K562 (cell line): Measurements from ENCODE around the gene RUVBL2. TPM values are rescaled to one million over a fixed set of nuclear protein-coding genes. Genes with fewer than 3 reads are reported as not detected.

Experiments
- BHLHE40 ChIP-seq: IDR thresholded peaks from 2 replicates; pipeline ENCODE4 v1.6.1; 2011; ENCODE audit warnings: low read length, improper control_type of control experiment
- CBX3 ChIP-seq, 2 experiments: IDR thresholded peaks; 1 replicate in 1 of 2; 2 replicates in 1 of 2; pipeline ENCODE4 v1.6.1; 2012; ENCODE audit warnings: inconsistent platforms in 2 of 2, low read length in 2 of 2, borderline replicate concordance in 1 of 2, control low read depth in 1 of 2
- CBX5 ChIP-seq: IDR thresholded peaks from 2 replicates; pipeline ENCODE4 v1.6.1; 2014; ENCODE audit warnings: low read depth, borderline replicate concordance
- FOXJ3 ChIP-seq: sonication (generic); formaldehyde crosslinking; IDR thresholded peaks from 2 replicates; pipeline ENCODE4 v1.4.0; 2020; ENCODE audit warnings: mild to moderate bottlenecking, missing genetic modification reagents
- HLTF ChIP-seq: fragments of 450-650 bp; IDR thresholded peaks from 2 replicates; pipeline ENCODE4 v1.6.1; 2016
- HMGN3 ChIP-seq: IDR thresholded peaks from 2 replicates; pipeline ENCODE4 v1.6.1; 2011; ENCODE audit warnings: borderline replicate concordance, low read depth, mild to moderate bottlenecking, mixed read lengths, low read length; ENCODE audit not compliant: insufficient read length; ENCODE audit errors: extremely low read depth
- L3MBTL2 ChIP-seq: fragments of 450-650 bp; IDR thresholded peaks from 2 replicates; pipeline ENCODE4 v1.6.1; 2016; ENCODE audit warnings: mild to moderate bottlenecking, moderate library complexity
- LCOR ChIP-seq: sonication (generic); formaldehyde crosslinking; IDR thresholded peaks from 2 replicates; pipeline ENCODE4 v1.8.0; 2022; ENCODE audit warnings: mild to moderate bottlenecking, missing genetic modification reagents
- NRF1 ChIP-seq, 2 experiments: fragments of 450-650 bp; IDR thresholded peaks in 1 of 2; conservative IDR thresholded peaks in 1 of 2; 2 replicates each; pipeline ENCODE4 v1.6.1; 2014; ENCODE audit warnings: mild to moderate bottlenecking in 2 of 2
- NUFIP1 ChIP-seq: fragments of 450-650 bp; IDR thresholded peaks from 2 replicates; pipeline ENCODE4 v1.6.1; 2018; ENCODE audit not compliant: partially characterized antibody
- RAD21 ChIP-seq, 2 experiments: fragments of 250-450 bp in 1 of 2; fragments of 450-650 bp in 1 of 2; sonication (Bioruptor Pico) in 1 of 2; formaldehyde crosslinking in 1 of 2; IDR thresholded peaks in 1 of 2; conservative IDR thresholded peaks in 1 of 2; 2 replicates each; pipeline versions ENCODE4 v1.4.0 to v1.8.0; 2020 to 2022; ENCODE audit warnings: mild to moderate bottlenecking in 2 of 2, moderate library complexity in 1 of 2
- RBM15 ChIP-seq: fragments of 200-400 bp; formaldehyde crosslinking; IDR thresholded peaks from 2 replicates; pipeline ENCODE4 v1.6.1; 2018; ENCODE audit warnings: mild to moderate bottlenecking, low read length, moderate library complexity; ENCODE audit not compliant: insufficient read depth
- RCOR1 ChIP-seq, 2 experiments: IDR thresholded peaks; 2 replicates each; pipeline ENCODE4 v1.6.1; 2012; ENCODE audit warnings: low read depth in 2 of 2, low read length in 2 of 2, borderline replicate concordance in 1 of 2, improper control_type of control experiment in 1 of 2
- SIN3B ChIP-seq: fragments of 450-650 bp; IDR thresholded peaks from 2 replicates; pipeline ENCODE4 v1.6.1; 2017; ENCODE audit warnings: low read depth, mild to moderate bottlenecking, moderate library complexity
- TAF1 ChIP-seq: IDR thresholded peaks from 2 replicates; pipeline ENCODE4 v1.6.1; 2011; ENCODE audit warnings: mild to moderate bottlenecking, low read length, moderate library complexity; ENCODE audit not compliant: insufficient read depth, control insufficient read depth, severe bottlenecking; ENCODE audit errors: extremely low read depth
- ZBTB34 ChIP-seq: fragments of 250-450 bp; sonication (Bioruptor Pico); IDR thresholded peaks from 2 replicates; pipeline ENCODE4 v1.8.0; 2021; ENCODE audit warnings: mild to moderate bottlenecking, moderate library complexity
- ZFX ChIP-seq: sonication (generic); formaldehyde crosslinking; IDR thresholded peaks from 2 replicates; pipeline ENCODE4 v1.8.0; 2022; ENCODE audit warnings: mild to moderate bottlenecking, missing genetic modification reagents, moderate library complexity
- ZKSCAN1 ChIP-seq: fragments of 150-350 bp; IDR thresholded peaks from 2 replicates; pipeline ENCODE4 v1.6.1; 2016; ENCODE audit warnings: low read depth, low read length
- ZNF165 ChIP-seq: fragments of 250-450 bp; sonication (Bioruptor Pico); IDR thresholded peaks from 2 replicates; pipeline ENCODE4 v1.4.0; 2020; ENCODE audit warnings: borderline replicate concordance
- polyA plus RNA-seq, 8 experiments: library from polyadenylated mRNA; depleted of rRNA in 4 of 8; stranded (reverse) in 5 of 8; unstranded in 3 of 8; fragments of >200 nt; fragmentation: Nextera tagmentation in 2 of 8; fragmentation: Illumina TruSeq in 1 of 8; extraction: Ambion mirVana in 2 of 8; extraction: Trizol in 1 of 8; gene quantifications; 2 replicates each; pipeline versions ENCODE4 v1.2.1 to v1.2.3, GENCODE V29; 2011 to 2014; ENCODE audit warnings: inconsistent platforms in 1 of 8, missing spikeins in 1 of 8
- total RNA-seq, 7 experiments: library from RNA; depleted of rRNA in 6 of 7; stranded (reverse); fragments of >200 nt in 6 of 7; fragmentation: Illumina TruSeq in 2 of 7; extraction: Trizol in 2 of 7; gene quantifications; 2 replicates each; pipeline versions ENCODE4 v1.2.1 to v1.2.3, GENCODE V29; 2011 to 2021; ENCODE audit warnings: low replicate concordance in 1 of 7

The RUVBL2 gene
- total and polyA plus RNA-seq, 9 of the 15 experiments (the other 6 are each of a cell fraction or from before 2014, with no cell fraction given), result 71.4 to 453 (median 237) TPM

GRCh38 chr19:49019242-49019932, 25.7 kb downstream of the RUVBL2 start (continued):
- TF ChIP-seq ZBTB34 (CRISPR knock-in tag) (no peak), CBX5 (no peak), RBM15 (no peak), ZFX (CRISPR knock-in tag) (no peak), FOXJ3 (CRISPR knock-in tag) (no peak), RAD21 (CRISPR knock-in tag; conservative IDR thresholded peaks at IDR 0.05 in 1 of 2, IDR thresholded peaks at IDR 0.05 in 1 of 2) (peak in 1 of 2 experiments; percentile 21; a peak in 1 of 4 replicates), SIN3B (no peak), NUFIP1 (no peak), CBX3 (IDR thresholded peaks at IDR 0.05; ENCODE audit: borderline replicate concordance in 1 of 2, low read length in 2 of 2) (no peak), BHLHE40 (peak; percentile 76), NRF1 (conservative IDR thresholded peaks at IDR 0.05 in 1 of 2, IDR thresholded peaks at IDR 0.05 in 1 of 2) (peak; percentile 43 to 54; a peak in 3 of 4 replicates), L3MBTL2 (no peak), LCOR (CRISPR knock-in tag) (no peak), ZNF165 (no peak), TAF1 (no peak), HLTF (no peak), ZKSCAN1 (no peak), RCOR1 (IDR thresholded peaks at IDR 0.05; ENCODE audit: borderline replicate concordance in 1 of 2, low read depth in 2 of 2, low read length in 2 of 2) (0 out of 4 replicates have a peak, but pooled peaks of 1 of the 2 experiments have one; percentile 36), HMGN3 (peak; percentile 28)
